Activated CD8-positive, alpha-beta memory T cell treated with anti-CD3 and anti-CD28 coated beads, Interleukin-2, amount 50 U/mL, for 48 hours (primary cell): Measurements from ENCODE around the gene PSEN2.
A peak's percentile ranks its signal among the peaks of the same experiment; 100 is the strongest.
"Not testable (repeated sequence)": the region's sequence is repeated elsewhere in the genome, so short reads cannot be mapped to it uniquely, and the experiment has no call there.

Source experiments
- DNase-seq: peaks from one replicate; pipeline ENCODE4 v3.0.0-alpha.2; 2020

PSEN2 gene

DNA sequence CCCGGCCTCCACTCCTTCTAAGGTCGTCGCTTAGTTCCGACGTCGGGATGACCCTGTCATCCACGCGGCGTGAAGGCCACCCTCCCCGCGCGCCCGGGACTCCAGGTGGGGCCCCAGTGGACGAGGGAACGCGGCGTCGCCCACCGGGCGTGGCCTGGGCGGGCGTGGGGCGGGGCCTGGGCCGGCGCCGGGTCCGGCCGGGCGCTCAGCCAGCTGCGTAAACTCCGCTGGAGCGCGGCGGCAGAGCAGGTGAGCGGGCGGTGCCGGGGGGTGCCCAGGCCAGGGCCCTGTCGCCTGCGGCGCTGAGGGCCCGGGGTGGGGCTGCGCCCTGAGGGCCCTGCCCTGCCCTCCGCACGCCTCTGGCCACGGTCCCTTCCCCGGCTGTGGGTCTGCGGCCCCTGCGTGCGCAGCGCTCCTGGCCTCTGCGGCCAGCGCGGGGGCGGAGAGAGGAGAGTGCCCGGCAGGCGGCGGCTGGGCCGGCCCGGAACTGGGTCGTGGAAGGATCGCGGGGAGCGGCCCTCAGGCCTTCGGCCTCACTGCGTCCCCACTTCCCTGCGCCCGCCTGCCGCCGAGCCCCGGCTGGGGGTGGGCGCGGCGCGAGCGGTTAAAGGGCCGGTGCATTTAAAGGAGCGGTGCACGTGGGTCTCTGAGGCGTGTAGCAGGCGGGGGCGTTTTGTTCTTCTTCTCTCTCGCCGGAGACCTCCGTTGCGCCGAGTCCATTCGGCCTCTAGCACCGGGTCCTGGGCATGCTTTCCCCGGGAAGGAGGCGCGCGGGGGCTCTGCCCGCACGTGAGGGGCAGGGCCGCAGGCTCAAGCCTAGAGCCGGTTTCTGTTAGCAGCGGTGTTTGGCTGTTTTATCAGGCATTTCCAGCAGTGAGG lies at the start of gene PSEN2:
Gene PSEN2, plus strand, starts transcription at position 216 of the 879 bp plus-strand sequence. CDS start 11,292 bp downstream, outside the sequence.
- peak; percentile 84 for DNase-seq

DNA sequence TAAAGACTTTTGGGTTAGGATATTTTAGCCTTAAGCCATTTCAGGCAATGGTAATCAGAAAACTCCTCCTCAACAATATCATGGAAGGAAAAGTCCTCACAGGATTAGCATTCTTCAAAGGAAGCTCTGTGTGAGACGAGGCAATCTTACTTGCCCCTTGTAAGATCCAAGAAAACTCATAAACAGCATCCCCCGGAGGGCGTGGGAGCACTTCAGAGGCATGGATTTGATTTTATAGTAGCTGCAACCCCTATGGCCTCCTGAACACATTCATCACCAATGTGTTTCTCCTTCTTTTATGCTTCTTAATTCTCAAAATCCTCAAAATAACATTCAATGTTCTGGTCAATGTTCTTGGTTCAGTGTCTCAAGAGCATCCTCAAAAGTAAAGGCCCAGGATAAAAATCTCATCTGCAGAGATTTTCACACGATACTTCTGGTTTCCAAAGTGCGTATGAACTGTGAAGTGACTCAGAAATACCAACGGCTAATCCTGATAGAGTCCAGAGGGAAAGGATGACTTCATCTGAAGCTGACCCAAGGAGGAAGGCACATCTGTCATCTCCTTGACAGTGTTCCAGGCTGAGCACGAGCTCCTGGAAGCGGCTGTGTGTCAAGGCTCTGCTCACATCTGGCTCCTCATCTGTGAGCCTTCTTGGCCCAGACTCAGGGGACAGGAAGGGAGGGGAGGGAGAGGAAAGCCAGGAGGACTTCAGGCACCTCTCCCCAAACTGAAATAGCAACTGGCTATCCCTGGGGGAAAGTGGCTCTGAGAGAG lies 49.3 kb upstream of the PSEN2 start:
- no peak for DNase-seq

DNA sequence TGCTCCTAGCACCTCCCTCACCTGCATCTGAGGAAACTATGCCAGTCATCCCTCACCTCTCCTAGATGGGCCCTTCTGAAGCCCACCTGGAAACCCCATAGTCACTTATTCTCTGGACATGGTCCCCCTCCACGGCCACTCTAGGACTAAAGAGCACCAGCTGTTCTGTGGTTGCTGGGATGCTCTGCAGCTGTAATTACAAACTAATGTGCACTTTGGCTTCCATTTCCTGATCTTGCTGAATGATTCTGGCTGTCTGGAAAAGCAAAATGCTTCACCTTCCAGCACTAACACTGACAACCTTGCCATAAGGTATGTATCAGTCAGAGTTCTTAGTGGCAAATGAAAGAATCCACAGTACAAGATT lies 48.7 kb upstream of the PSEN2 start:
- DNase-seq: no peak

DNA sequence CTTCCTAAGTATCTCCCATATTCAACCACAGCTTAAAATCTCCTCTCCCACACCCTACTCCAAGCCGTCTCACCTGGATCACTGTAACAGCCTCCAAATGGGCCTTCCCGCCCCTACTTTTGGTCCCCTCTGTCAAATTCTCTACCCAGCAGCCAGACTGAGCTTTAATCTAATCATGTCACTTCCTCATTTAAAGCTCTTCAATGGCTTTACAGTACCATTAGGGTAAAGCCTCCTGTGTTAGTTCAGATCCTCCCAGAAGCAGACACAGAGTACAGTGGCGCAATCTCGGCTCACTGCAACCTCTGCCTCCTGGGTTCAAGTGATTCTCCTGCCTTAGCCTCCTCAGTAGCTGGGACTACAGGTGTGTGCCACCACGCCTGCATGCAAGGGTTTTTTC lies 46.8 kb upstream of the PSEN2 start:
- DNase-seq: no peak

DNA sequence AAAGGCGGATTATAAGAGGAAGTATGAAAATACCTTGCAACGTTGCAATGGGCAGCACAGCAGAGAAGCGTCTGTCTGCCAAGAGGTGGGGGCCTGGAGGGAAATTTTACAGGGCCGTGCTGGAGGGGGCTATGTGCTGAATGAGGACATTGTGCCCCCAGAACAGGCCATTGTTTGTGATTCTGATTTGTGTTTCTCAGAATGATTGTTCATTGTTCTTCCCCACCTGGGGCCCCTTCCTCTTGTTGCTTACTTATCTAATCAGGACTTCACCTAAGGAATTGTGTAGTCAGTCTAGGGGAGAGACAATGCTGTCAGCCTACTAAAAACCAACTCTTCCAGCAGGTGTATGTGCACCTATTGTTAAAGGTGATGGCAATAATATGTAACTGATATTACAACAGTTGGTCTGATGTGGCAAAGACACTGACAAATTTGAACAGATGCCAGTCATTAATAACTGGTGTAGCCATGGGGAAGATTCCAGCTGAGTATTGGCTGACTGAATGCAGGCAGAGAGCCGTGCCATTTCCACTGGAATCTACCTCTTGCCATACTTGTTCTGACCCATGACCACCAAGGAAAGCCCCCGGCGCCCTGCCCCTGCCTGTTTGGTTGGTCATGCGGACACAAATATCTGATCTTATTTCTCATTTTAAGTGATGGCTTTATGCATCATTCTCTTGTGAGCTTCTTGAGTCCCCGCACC lies 45.2 kb upstream of the PSEN2 start:
- peak; percentile 39 for DNase-seq

DNA sequence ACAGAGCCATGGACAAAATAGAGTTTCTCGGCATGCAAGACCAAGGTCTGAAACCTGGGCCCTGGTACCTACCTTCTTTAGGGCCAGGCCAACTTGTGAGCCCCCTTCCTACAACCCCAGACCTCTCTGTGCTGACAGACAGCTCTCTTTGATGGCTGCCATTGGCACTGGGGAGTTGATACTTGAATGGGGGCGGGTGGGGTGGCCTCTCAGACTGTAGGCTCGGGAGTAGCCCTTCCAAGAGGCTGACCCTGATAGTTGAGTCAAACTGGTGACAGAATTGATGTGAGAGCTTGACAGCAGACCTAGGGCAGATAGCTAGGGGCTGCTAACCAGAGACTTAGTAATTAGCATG lies 44.7 kb upstream of the PSEN2 start:
- no peak for DNase-seq

DNA sequence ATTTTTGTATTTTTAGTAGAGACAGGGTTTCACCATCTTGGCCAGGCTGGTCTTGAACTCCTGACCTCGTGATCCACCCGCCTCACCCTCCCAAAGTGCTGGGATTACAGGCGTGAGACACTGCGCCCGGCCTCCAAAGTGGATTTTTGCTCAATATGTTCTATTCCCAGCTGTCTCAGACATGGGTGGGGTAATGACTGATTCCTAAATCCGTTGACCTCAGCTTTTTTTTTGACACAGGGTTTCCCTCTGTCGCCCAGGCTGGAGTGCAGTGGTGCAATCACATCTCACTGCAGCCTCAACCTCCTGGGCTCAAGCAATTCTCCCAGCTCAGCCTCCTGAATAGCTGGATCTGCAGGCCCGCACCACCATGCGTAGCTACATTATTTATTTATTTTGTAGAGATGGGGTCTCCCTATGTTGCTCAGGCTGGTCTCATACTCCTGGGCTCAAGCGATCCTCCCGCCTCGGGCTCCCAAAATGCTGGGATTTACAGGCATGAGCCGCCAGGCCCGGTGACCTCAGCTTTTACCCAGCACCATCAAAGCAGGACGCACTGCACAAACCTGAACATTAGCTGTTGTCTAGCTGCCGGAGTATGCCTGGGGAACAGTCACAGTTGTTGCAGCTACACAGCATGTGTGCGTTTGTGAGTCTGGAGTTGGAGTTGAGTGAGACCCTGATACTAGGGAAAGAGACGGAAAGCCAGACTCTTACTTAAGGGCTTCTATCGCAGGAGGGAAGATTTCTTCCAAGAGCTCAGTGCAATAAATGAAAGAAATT lies 43.7 kb upstream of the PSEN2 start:
- DNase-seq: no peak

DNA sequence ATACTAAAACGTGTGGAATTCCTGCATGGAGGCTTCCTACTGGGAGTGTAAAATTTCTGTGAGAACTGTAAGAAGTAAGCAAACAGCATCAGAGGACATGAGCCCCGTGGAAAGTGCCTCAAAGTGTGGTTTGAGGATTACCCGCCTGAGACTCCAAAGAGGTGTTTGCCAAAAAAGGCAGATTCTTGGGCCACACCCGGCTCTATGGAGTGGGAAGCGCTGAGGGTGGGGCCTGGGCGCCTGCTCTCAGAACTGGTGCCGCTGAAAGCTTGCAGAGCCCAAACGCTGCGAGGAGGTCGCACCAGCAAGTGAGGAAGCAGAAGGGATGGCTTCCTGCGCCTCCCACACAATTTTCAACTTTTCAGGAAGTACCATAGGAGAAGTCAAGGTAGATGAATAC lies 43.0 kb upstream of the PSEN2 start:
- peak; percentile 64 for DNase-seq

DNA sequence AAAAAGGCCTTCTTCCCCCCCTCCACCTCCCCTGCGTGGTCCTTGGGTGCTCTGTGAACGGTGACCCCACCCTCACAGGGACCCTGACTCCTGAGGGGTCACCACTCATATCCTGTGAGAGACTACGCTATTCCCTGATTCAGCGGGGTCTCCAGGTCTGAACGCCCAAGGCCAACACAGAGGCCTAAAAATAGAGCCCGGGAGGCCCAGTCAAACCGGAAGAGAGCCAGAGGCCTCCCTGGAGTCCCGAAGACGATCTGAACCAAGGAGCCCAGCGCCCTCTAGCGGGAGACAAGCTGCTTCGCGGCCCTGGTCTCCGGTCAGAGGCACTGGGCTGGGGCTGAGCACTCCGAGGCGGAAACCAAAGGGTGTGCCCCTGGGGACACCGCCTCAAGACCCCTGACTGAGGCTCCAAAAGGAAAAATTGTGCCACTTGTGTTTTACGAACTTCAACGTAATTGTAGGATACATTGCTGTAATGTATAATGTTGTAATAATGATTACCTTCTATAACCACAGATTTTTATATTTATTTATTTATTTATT lies 42.4 kb upstream of the PSEN2 start:
- DNase-seq: peak; percentile 99

DNA sequence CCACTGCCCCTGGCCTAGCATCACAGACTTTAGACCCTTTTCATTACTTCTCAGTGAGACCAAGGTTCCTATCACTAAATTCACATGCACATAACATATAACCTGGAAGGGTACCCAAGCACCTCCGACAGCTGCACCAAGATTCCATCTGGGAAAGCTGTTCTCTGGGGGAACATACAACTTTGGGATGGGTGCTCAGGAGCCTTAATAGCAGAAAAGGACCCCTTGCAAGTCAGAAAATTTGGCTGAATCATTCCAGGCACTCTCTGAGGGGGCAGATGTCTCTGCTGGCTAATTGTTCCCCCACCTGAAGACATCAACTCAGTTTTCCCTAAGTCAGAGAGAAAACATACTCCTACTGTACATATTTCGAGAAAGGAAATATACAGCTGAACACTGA lies 41.3 kb upstream of the PSEN2 start:
- DNase-seq: peak; percentile 39

DNA sequence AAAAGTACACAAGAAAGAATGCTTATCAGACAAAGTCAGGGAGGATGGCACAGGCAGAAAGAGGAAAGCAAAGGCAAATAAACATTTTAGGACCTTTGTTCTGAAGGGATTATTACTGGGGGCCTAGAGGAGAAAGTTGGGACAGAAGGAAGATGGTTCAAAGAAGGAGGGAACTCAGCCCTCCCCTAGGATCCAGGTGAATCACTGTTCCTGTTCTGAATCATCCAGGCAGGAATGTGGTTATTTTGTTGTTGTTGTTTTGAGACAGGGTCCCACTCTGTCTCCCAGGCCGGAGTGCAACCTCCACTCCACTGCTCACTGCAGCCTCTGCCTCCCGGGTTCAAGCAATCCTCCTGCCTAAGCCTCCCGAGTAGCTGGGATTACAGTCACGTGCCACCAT lies 38.5 kb upstream of the PSEN2 start:
- no peak for DNase-seq

DNA sequence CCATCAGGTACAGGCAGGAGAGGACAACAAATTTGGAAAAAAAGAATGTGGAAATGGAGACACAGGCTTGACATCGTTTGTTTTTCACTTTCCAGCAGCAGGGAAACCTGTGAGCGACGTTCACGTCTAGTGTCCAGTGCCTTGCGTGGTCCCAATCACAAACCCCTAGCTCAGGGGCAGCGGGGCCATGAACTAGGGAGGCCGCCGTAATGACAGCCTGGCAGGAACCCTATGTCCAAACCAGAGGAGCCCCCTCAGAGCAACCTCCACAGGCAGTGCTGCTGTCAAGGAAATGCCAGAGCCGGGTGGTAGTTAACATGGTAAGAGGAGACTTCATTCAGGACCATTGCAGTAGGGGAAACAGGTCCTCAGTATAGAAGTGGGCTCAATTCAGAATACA lies 37.8 kb upstream of the PSEN2 start:
- no peak for DNase-seq

DNA sequence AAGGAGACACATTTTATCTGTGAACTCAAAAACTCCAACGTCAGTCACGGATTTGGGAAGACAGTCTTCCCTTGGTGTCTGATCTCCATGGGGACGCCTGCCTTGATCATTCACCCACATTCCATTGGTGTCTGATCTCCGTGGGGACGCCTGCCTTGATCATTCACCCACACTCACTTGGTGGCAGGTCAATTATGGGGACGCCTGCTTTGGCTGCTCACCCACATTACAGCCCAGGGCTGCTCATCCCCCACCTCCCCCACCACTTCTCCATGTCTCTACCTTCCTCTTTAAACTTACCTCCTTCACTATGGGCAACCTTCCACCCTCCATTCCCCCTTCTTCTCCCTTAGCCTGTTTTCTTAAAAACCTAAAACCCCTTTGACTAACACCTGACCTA lies 36.2 kb upstream of the PSEN2 start:
- not testable (repeated sequence) for DNase-seq

DNA sequence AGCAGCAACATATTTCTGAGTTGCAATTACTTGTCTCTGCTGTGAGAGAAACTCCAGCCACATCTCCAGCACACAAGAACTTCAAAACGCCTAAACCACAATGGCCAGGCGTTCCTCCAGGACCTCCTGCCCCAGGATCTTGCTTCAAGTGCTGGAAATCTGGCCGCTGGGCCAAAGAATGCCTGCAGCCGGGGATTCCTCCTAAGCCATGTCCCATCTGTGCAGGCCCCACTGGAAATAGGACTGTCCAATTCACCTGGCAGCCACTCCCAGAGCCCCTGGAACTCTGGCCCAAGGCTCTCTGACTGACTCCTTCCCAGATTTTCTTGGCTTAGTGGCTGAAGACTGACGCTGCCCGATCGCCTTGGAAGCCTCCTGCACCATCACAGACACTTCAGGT lies 35.0 kb upstream of the PSEN2 start:
- DNase-seq: not testable (repeated sequence)

DNA sequence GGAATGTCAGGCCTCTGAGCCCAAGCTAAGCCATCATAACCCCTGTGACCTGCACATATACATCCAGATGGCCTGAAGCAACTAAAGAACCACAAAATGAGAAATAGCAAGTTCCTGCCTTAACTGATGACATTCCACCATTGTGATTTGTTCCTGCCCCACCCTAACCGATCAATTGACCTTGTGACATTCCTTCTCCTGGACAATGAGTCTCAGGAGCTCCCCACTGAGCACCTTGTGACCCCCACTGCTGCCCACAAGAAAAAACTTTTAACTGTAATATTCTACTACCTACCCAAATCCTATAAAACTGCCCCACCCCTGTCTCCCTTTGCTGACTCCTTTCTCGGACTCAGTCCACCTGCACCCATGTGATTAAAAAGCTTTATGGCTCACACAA lies 32.5 kb upstream of the PSEN2 start:
- not testable (repeated sequence) for DNase-seq

DNA sequence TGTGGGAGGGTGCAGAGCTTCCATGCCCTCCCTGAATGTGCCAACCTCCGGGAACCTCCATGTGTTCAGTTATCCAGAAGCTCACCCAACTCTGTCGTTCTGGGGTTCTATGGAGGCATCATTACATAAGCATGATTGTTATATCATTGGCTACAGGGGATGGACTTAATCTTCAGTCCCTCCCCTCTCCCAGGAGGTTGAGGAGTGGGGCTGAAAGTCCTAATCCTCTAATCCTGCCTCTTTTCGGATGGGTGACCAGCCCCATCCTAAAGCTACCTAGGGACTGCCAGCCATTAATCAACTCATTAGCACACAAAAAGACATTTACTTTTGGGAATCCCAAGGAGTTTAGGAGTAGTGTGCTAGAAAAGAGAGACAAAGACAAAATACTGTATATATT lies 32.0 kb upstream of the PSEN2 start:
- no peak for DNase-seq

DNA sequence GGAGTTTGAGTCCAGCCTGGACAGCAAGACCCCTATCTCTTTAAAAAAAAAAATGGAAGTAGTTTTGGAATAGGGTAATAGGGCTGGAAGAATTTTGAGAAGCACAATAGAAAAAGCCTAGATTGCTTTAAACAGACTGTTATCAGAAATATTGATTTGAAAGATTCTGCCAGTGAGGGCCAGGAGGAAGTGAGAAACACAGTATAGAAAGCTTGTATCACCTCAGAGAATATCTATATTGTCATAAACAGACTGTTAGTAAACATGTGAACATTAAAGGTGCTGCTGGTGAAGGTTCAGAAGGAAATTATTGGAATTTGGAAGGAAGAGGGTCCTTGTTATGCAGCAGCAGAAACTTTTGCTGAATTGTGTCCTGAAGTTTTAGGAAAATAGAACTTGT lies 24.8 kb upstream of the PSEN2 start:
- no peak for DNase-seq

DNA sequence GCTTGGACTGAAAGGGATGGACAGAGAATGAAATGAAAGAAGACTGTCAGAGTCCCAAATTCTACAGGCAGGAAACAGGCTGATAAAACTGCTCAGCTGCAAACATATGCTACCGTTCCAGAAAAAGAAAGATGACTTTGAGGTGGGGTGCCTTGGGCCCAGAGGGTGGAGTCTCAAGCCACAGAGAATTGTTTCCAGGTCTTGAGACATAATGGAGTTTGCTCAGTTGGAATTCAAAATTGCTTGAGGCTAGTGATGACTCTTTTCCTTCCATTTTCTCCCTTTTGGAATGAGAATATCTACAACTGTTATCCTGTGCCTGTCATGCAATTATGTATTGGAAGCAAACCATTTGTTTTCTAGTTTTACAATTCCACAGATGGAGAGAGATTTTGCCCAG lies 23.6 kb upstream of the PSEN2 start:
- DNase-seq: no peak

DNA sequence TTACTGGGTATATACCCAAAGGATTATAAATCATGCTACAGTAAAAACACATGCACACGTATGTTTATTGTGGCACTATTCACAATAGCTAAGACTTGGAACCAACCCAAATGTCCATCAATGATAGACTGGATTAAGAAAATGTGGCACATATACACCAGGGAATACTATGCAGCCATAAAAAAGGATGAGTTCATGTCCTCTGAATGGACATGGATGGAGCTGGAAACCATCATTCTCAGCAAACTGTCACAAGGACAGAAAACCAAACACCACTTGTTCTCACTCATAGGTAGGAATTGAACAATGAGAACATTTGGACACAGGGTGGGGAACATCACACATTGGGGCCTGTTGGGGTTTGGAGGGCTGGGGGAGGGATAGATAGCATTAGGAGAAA lies 15.9 kb upstream of the PSEN2 start:
- not testable (repeated sequence) for DNase-seq

DNA sequence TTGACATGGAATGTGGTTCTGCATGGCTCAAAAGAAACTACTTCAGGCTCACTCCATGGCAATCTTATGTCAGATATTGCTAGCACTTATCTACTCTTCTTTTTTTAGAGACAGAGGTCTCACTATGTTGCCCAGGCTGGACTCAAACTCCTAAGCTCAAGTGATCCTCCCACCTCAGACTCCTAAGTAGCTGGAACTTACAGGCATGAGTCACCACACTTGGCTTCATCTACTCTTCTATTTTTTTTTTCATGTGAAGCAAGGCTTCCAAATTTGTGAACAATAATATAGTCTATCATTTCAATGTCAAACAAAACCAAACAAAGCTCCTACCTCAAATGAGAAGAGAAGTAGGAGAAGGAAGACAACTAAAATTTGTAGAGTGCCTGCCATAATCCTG lies 7.5 kb upstream of the PSEN2 start:
- DNase-seq: no peak

DNA sequence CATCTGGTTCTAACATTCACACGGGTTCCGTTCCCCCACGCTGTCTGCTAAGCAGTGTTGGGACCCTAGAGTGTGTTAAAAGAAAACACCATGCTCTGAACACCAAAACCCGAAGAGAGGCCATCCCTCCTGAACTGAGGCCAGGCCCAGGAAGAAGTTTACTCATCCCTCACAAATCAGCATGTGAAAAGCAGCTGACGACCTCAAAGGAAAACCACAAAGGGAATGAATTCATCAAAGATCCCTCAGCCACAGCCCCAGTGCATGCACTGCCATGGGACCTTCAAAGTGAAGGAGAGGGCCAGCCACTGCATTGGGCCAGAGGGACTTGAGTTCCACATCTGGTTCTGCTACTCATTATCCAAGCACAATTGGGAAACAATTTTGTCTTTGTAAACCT lies 7.0 kb upstream of the PSEN2 start:
- DNase-seq: no peak

DNA sequence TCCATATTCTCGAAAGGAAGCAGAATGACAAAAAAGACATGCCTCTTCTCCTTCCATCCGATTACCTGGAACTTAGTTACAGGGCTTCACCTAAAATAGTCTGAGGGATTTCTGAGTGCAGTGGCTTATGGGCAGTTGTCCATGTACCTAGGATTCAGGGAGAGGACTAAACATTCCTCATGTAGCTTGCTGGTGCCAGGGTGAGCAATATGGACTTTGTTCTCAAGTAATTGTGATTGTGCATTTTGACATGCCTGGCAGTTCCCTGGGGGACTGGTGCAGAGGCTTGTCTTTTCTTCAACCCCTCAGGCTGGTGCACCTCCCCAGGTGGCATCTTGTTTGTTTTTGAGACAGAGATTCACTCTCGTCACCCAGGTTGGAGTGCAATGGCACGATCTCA lies 6.1 kb upstream of the PSEN2 start:
- no peak for DNase-seq

DNA sequence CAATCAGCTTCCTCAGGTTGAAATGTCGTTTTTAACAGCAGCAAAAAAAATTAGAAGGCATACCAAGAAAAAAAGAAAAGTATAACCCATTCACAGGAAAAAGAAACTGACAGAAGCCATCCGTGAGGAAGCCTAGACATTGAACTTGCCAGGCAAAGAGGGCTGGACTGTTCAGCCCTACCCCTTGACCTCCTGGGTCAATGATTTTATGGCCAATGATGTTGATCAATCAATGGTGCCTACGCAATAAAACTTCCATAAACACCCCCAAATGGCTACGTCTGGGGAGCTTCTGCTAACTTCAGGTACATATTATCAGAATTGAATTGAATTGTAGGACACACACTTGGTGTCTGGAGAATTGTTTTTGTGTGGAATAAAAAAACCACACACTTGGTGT lies 4.8 kb upstream of the PSEN2 start:
- no peak for DNase-seq
